ENCODE measurements around the gene PRR23E. TPM values are rescaled to one million over a fixed set of nuclear protein-coding genes. Genes with fewer than 3 reads are reported as not detected.

The PRR23E gene
- total RNA-seq, 2 experiments from 2014 or later, result not detected

- Mint-ChIP-seq H3K36me3 (ENCODE audit: low read depth) (peaks cover 5% of the 10 kb centered on the region), H3K4me3 (no peak overlapping the region), H3K9me3 (peaks cover 12% of the 10 kb centered on the region), H3K27me3 (ENCODE audit: low read depth) (peaks cover 4% of the 10 kb centered on the region), H3K27ac (no peak overlapping the region), H3K4me1 (ENCODE audit: low read depth) (peaks cover 16% of the 10 kb centered on the region)
- CTCF ChIA-PET, result no interaction called here
- intact Hi-C loops (cut with micrococcal nuclease), result no loop called here
- DNase-seq, result peak; percentile 43
These were observed 27.6 kb downstream of the PRR23E start for GRCh38 chr3:127220497-127220896.

GRCh38 chr3:127221037-127221436, 28.1 kb downstream of the PRR23E start:
- intact Hi-C loops (cut with micrococcal nuclease), result no loop called here
- H3K4me3 Mint-ChIP-seq, result no peak overlapping the region
- H3K36me3 Mint-ChIP-seq (ENCODE audit: low read depth), result peaks cover 5% of the 10 kb centered on the region
- CTCF ChIA-PET, result interaction anchor here (0.6 kb wide), 1 partner anchor 327 kb away, joined by 4 read pairs; no protein-coding TSS in a partner anchor
- H3K27me3 Mint-ChIP-seq (ENCODE audit: low read depth), result peaks cover 2% of the 10 kb centered on the region
- no peak for DNase-seq
- peaks cover 17% of the 10 kb centered on the region for H3K9me3 Mint-ChIP-seq
- peaks cover 12% of the 10 kb centered on the region for H3K4me1 Mint-ChIP-seq (ENCODE audit: low read depth)
- no peak overlapping the region for H3K27ac Mint-ChIP-seq

- Mint-ChIP-seq H3K27ac (no peak overlapping the region), H3K4me3 (no peak overlapping the region), H3K36me3 (ENCODE audit: low read depth) (peaks cover 5% of the 10 kb centered on the region), H3K4me1 (ENCODE audit: low read depth) (peaks cover 16% of the 10 kb centered on the region), H3K9me3 (peaks cover 19% of the 10 kb centered on the region), H3K27me3 (ENCODE audit: low read depth) (peaks cover 6% of the 10 kb centered on the region)
- intact Hi-C loops (cut with micrococcal nuclease), result no loop called here
- CTCF ChIA-PET, result interaction anchor here (0.6 kb wide), 1 partner anchor 327 kb away, joined by 4 read pairs; no protein-coding TSS in a partner anchor
- no peak for DNase-seq
These were observed 28.6 kb downstream of the PRR23E start for GRCh38 chr3:127221446-127222035.

GRCh38 chr3:127222163-127222562, 29.2 kb downstream of the PRR23E start:
- Mint-ChIP-seq H3K27ac (no peak overlapping the region), H3K27me3 (ENCODE audit: low read depth) (peaks cover 6% of the 10 kb centered on the region), H3K4me1 (ENCODE audit: low read depth) (peaks cover 19% of the 10 kb centered on the region), H3K36me3 (ENCODE audit: low read depth) (peaks cover 5% of the 10 kb centered on the region), H3K4me3 (no peak overlapping the region), H3K9me3 (peaks cover 19% of the 10 kb centered on the region)
- DNase-seq, result no peak
- CTCF ChIA-PET, result no interaction called here
- intact Hi-C loops (cut with micrococcal nuclease), result no loop called here

GRCh38 chr3:127222664-127223063, 29.7 kb downstream of the PRR23E start:
- CTCF ChIA-PET, result no interaction called here
- Mint-ChIP-seq H3K9me3 (peaks cover 19% of the 10 kb centered on the region), H3K4me3 (no peak overlapping the region), H3K36me3 (ENCODE audit: low read depth) (peaks cover 5% of the 10 kb centered on the region), H3K4me1 (ENCODE audit: low read depth) (peaks cover 21% of the 10 kb centered on the region), H3K27ac (no peak overlapping the region), H3K27me3 (ENCODE audit: low read depth) (peaks cover 6% of the 10 kb centered on the region)
- DNase-seq, result no peak
- intact Hi-C loops (cut with micrococcal nuclease), result no loop called here

GRCh38 chr3:127224118-127224517, 31.2 kb downstream of the PRR23E start:
- no peak for DNase-seq
- H3K27ac Mint-ChIP-seq, result no peak overlapping the region
- H3K9me3 Mint-ChIP-seq, result peaks cover 19% of the 10 kb centered on the region
- CTCF ChIA-PET, result no interaction called here
- peaks cover 21% of the 10 kb centered on the region for H3K4me1 Mint-ChIP-seq (ENCODE audit: low read depth)
- intact Hi-C loops (cut with micrococcal nuclease), result no loop called here
- H3K4me3 Mint-ChIP-seq, result no peak overlapping the region
- H3K27me3 Mint-ChIP-seq (ENCODE audit: low read depth), result peaks cover 6% of the 10 kb centered on the region
- H3K36me3 Mint-ChIP-seq (ENCODE audit: low read depth), result peaks cover 5% of the 10 kb centered on the region

- Mint-ChIP-seq H3K27ac (no peak overlapping the region), H3K9me3 (peaks cover 24% of the 10 kb centered on the region), H3K27me3 (ENCODE audit: low read depth) (peaks cover 6% of the 10 kb centered on the region), H3K4me3 (peak overlapping the region; percentile 57), H3K4me1 (ENCODE audit: low read depth) (peaks cover 17% of the 10 kb centered on the region), H3K36me3 (ENCODE audit: low read depth) (peaks cover 5% of the 10 kb centered on the region)
- no peak for DNase-seq
- intact Hi-C loops (cut with micrococcal nuclease), result no loop called here
- CTCF ChIA-PET, result interaction anchor here (0.8 kb wide), 1 partner anchor 321 kb away, joined by 3 read pairs; no protein-coding TSS in a partner anchor
These were observed 33.5 kb downstream of the PRR23E start for GRCh38 chr3:127226457-127226856.

- H3K4me3 Mint-ChIP-seq, result peak overlapping the region; percentile 57
- intact Hi-C loops (cut with micrococcal nuclease), result no loop called here
These were observed 34.3 kb downstream of the PRR23E start for GRCh38 chr3:127226946-127227842.

GRCh38 chr3:127228866-127229265, 35.9 kb downstream of the PRR23E start:
- H3K27me3 Mint-ChIP-seq (ENCODE audit: low read depth), result peaks cover 5% of the 10 kb centered on the region
- peaks cover 14% of the 10 kb centered on the region for H3K4me1 Mint-ChIP-seq (ENCODE audit: low read depth)
- no peak overlapping the region for H3K4me3 Mint-ChIP-seq
- intact Hi-C loops (cut with micrococcal nuclease), result no loop called here
- peaks cover 5% of the 10 kb centered on the region for H3K36me3 Mint-ChIP-seq (ENCODE audit: low read depth)
- CTCF ChIA-PET, result no interaction called here
- peaks cover 23% of the 10 kb centered on the region for H3K9me3 Mint-ChIP-seq
- H3K27ac Mint-ChIP-seq, result no peak overlapping the region
- DNase-seq, result no peak

More at GRCh38 chr3:127226946-127227842, 34.3 kb downstream of the PRR23E start:
- Mint-ChIP-seq H3K27ac (no peak overlapping the region), H3K27me3 (ENCODE audit: low read depth) (peaks cover 6% of the 10 kb centered on the region), H3K36me3 (ENCODE audit: low read depth) (peaks cover 5% of the 10 kb centered on the region), H3K4me1 (ENCODE audit: low read depth) (peaks cover 17% of the 10 kb centered on the region), H3K9me3 (peaks cover 24% of the 10 kb centered on the region)
- DNase-seq, result peak; percentile 73
- CTCF ChIA-PET, result interaction anchor here (0.8 kb wide), 1 partner anchor 320 kb away, joined by 3 read pairs; no protein-coding TSS in a partner anchor

- H3K4me1 Mint-ChIP-seq (ENCODE audit: low read depth), result no peaks in the 10 kb centered on the region
- CTCF ChIA-PET, result no interaction called here
- no peaks in the 10 kb centered on the region for H3K27me3 Mint-ChIP-seq (ENCODE audit: low read depth)
- H3K9me3 Mint-ChIP-seq, result peaks cover 8% of the 10 kb centered on the region
- DNase-seq, result peak; percentile 20
- H3K4me3 Mint-ChIP-seq, result no peak overlapping the region
- no peaks in the 10 kb centered on the region for H3K36me3 Mint-ChIP-seq (ENCODE audit: low read depth)
- H3K27ac Mint-ChIP-seq, result no peak overlapping the region
- intact Hi-C loops (cut with micrococcal nuclease), result no loop called here
These were observed 40.4 kb downstream of the PRR23E start for GRCh38 chr3:127233371-127233770.

- no peaks in the 10 kb centered on the region for H3K4me1 Mint-ChIP-seq (ENCODE audit: low read depth)
- peaks cover 8% of the 10 kb centered on the region for H3K9me3 Mint-ChIP-seq
- DNase-seq, result no peak
- H3K27ac Mint-ChIP-seq, result no peak overlapping the region
- CTCF ChIA-PET, result no interaction called here
- no peaks in the 10 kb centered on the region for H3K36me3 Mint-ChIP-seq (ENCODE audit: low read depth)
- H3K27me3 Mint-ChIP-seq (ENCODE audit: low read depth), result no peaks in the 10 kb centered on the region
- H3K4me3 Mint-ChIP-seq, result no peak overlapping the region
- intact Hi-C loops (cut with micrococcal nuclease), result no loop called here
These were observed 41.8 kb downstream of the PRR23E start for GRCh38 chr3:127234778-127235177.

GRCh38 chr3:127235706-127236105, 42.8 kb downstream of the PRR23E start:
- H3K4me3 Mint-ChIP-seq, result no peak overlapping the region

More at GRCh38 chr3:127235706-127236105, 42.8 kb downstream of the PRR23E start:
- intact Hi-C loops (cut with micrococcal nuclease), result no loop called here
- no peaks in the 10 kb centered on the region for H3K27me3 Mint-ChIP-seq (ENCODE audit: low read depth)
- no peaks in the 10 kb centered on the region for H3K36me3 Mint-ChIP-seq (ENCODE audit: low read depth)
- H3K4me1 Mint-ChIP-seq (ENCODE audit: low read depth), result no peaks in the 10 kb centered on the region
- CTCF ChIA-PET, result no interaction called here
- no peak overlapping the region for H3K27ac Mint-ChIP-seq
- peaks cover 8% of the 10 kb centered on the region for H3K9me3 Mint-ChIP-seq
- DNase-seq, result no peak

Data from activated naive CD4-positive, alpha-beta T cell treated with anti-CD3 and anti-CD28 coated beads for 36 hours (primary cell).